ENCODE results near the gene CAPZA2. TPM values are rescaled to one million over a fixed set of nuclear protein-coding genes. Genes with fewer than 3 reads are reported as not detected.

CAPZA2 gene
- total RNA-seq, 1 experiment from 2014 or later, result 153 TPM

GRCh38 chr7:116840256-116840655 is 22.1 kb upstream of the CAPZA2 start (continued):
- TF ChIP-seq NR2C2 (CRISPR knock-in tag; IDR thresholded peaks at IDR 0.05) (no peak), FOXJ3 (CRISPR knock-in tag; IDR thresholded peaks at IDR 0.05; ENCODE audit: borderline replicate concordance) (no peak), ZNF512 (CRISPR knock-in tag; IDR thresholded peaks at IDR 0.05; ENCODE audit: borderline replicate concordance) (no peak), ZNF671 (CRISPR knock-in tag; IDR thresholded peaks at IDR 0.05) (no peak), MYBL2 (CRISPR knock-in tag; IDR thresholded peaks at IDR 0.05) (no peak), SMAD3 (CRISPR knock-in tag; IDR thresholded peaks at IDR 0.05; ENCODE audit: borderline replicate concordance) (no peak)
- TF ChIP-seq, protein P1, sequence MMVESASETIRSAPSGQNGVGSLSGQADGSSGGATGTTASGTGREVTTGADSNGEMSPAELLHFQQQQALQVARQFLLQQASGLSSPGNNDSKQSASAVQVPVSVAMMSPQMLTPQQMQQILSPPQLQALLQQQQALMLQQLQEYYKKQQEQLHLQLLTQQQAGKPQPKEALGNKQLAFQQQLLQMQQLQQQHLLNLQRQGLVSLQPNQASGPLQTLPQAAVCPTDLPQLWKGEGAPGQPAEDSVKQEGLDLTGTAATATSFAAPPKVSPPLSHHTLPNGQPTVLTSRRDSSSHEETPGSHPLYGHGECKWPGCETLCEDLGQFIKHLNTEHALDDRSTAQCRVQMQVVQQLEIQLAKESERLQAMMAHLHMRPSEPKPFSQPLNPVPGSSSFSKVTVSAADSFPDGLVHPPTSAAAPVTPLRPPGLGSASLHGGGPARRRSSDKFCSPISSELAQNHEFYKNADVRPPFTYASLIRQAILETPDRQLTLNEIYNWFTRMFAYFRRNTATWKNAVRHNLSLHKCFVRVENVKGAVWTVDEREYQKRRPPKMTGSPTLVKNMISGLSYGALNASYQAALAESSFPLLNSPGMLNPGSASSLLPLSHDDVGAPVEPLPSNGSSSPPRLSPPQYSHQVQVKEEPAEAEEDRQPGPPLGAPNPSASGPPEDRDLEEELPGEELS (CRISPR knock-in tag; IDR thresholded peaks at IDR 0.05), result no peak

- no peak overlapping the region for H3K4me3 Mint-ChIP-seq
- no peak for ATAC-seq
- H3K36me3 Mint-ChIP-seq, result no peaks in the 10 kb centered on the region
- DNase-seq (ENCODE audit: low spot score), result no peak
- CTCF ChIA-PET, result no interaction called here
- H3K27ac Mint-ChIP-seq, result no peak overlapping the region
- no peaks in the 10 kb centered on the region for H3K9me3 Mint-ChIP-seq
- no peaks in the 10 kb centered on the region for H3K27me3 Mint-ChIP-seq (ENCODE audit: low read depth)
- TF ChIP-seq, protein P1 (CRISPR knock-in tag; IDR thresholded peaks at IDR 0.05), result no peak
- TF ChIP-seq GTF2I (CRISPR knock-in tag; conservative IDR thresholded peaks at IDR 0.05), result no peak
- no peak for TF ChIP-seq JAZF1 (CRISPR knock-in tag; IDR thresholded peaks at IDR 0.05)
- TF ChIP-seq EMX1 (CRISPR knock-in tag; IDR thresholded peaks at IDR 0.05), result no peak
- TF ChIP-seq PRRX2 (CRISPR knock-in tag; IDR thresholded peaks at IDR 0.05), result no peak
- TF ChIP-seq GRHL2 (CRISPR knock-in tag; IDR thresholded peaks at IDR 0.05; ENCODE audit: insufficient replicate concordance, severe bottlenecking), result no peak
- TF ChIP-seq NFE2L1 (CRISPR knock-in tag; IDR thresholded peaks at IDR 0.05), result no peak
- no peak for TF ChIP-seq E2F4 (CRISPR knock-in tag; IDR thresholded peaks at IDR 0.05; ENCODE audit: borderline replicate concordance, low read depth)
- no peak for TF ChIP-seq KAT7 (CRISPR knock-in tag; IDR thresholded peaks at IDR 0.05; ENCODE audit: borderline replicate concordance)
- POLR2A ChIA-PET, result no interaction called here
- no peaks in the 10 kb centered on the region for H3K4me1 Mint-ChIP-seq
Measured at GRCh38 chr7:116842371-116842770, 20.0 kb upstream of the CAPZA2 start.

DNA sequence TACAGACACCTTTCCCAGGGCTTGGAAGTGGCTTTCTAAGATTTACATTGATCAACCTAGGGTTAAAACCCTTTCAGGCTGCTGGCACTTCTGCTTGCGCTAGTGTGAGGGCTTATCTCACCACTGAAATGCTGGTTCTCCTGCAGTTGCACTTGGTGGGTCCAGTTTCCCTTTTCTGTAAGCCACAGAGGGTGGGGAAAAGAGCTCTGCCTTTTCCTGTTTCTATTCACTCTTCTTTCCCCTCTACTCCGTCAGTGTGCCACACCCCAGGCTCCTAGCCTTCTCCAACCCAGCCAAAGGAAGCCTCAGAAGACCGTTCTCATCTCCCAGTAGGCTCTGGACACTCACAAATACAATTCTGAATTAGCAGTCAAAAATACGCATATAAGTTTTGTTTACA is 19.0 kb upstream of the CAPZA2 start:
- no peaks in the 10 kb centered on the region for H3K27me3 Mint-ChIP-seq (ENCODE audit: low read depth)
- H3K4me1 Mint-ChIP-seq, result no peaks in the 10 kb centered on the region
- H3K9me3 Mint-ChIP-seq, result no peaks in the 10 kb centered on the region
- no peak overlapping the region for H3K4me3 Mint-ChIP-seq
- POLR2A ChIA-PET, result no interaction called here
- no peak for DNase-seq (ENCODE audit: low spot score)
- no peak for ATAC-seq
- CTCF ChIA-PET, result interaction anchor here (0.6 kb wide), 1 partner anchor 15 kb away, joined by 3 read pairs; no protein-coding TSS in a partner anchor
- no peaks in the 10 kb centered on the region for H3K36me3 Mint-ChIP-seq
- no peak overlapping the region for H3K27ac Mint-ChIP-seq
- no peak for TF ChIP-seq ZBTB21 (CRISPR knock-in tag; IDR thresholded peaks at IDR 0.05; ENCODE audit: borderline replicate concordance)
- TF ChIP-seq GTF2I (CRISPR knock-in tag; conservative IDR thresholded peaks at IDR 0.05), result no peak
- no peak for TF ChIP-seq SMAD4 (CRISPR knock-in tag; IDR thresholded peaks at IDR 0.05)
- TF ChIP-seq RELA (CRISPR knock-in tag; IDR thresholded peaks at IDR 0.05; ENCODE audit: borderline replicate concordance), result no peak
- no peak for TF ChIP-seq ZBTB43 (CRISPR knock-in tag; IDR thresholded peaks at IDR 0.05)
- TF ChIP-seq, protein P1 (CRISPR knock-in tag; IDR thresholded peaks at IDR 0.05), result no peak
- no peak for TF ChIP-seq MXD4 (CRISPR knock-in tag; IDR thresholded peaks at IDR 0.05; ENCODE audit: borderline replicate concordance)
- no peak for TF ChIP-seq USF2 (CRISPR knock-in tag; IDR thresholded peaks at IDR 0.05)

Data from WTC11 (cell line).